GM12873 (cell line): ENCODE measurements around the gene MYZAP.

ENCODE experiments used
- TF ChIP-seq, protein P1 (sequence below): IDR thresholded peaks from 2 replicates; pipeline ENCODE4 v1.5.1; 2012; ENCODE audit warnings: low read depth, mild to moderate bottlenecking, moderate library complexity, low read length, control low read depth; ENCODE audit not compliant: insufficient read depth; ENCODE audit errors: missing control alignments

Gene MYZAP

DNA sequence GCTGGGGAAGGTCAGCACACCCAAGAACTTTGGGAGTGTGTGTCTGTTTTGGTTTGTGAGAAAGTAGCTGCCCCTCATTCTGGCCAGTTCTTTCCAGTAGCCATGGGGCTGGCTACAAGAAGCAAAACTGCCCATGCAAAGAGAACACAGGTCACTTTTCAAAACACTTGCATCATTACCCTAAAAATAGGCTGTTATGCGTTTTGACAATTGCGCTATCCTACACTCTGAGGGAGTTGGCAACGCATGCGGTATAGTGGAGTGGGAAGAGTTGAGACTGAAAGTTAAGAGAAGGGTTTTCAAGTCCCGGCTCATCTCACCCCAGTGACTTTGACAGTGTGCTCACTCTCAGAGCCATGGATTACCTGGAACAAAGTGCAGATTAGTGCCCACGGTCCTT is 41.8 kb upstream of the MYZAP start:
- TF ChIP-seq, protein P1, sequence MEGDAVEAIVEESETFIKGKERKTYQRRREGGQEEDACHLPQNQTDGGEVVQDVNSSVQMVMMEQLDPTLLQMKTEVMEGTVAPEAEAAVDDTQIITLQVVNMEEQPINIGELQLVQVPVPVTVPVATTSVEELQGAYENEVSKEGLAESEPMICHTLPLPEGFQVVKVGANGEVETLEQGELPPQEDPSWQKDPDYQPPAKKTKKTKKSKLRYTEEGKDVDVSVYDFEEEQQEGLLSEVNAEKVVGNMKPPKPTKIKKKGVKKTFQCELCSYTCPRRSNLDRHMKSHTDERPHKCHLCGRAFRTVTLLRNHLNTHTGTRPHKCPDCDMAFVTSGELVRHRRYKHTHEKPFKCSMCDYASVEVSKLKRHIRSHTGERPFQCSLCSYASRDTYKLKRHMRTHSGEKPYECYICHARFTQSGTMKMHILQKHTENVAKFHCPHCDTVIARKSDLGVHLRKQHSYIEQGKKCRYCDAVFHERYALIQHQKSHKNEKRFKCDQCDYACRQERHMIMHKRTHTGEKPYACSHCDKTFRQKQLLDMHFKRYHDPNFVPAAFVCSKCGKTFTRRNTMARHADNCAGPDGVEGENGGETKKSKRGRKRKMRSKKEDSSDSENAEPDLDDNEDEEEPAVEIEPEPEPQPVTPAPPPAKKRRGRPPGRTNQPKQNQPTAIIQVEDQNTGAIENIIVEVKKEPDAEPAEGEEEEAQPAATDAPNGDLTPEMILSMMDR: no peak

- TF ChIP-seq, protein P1: no peak
Measured at GRCh38 chr15:57550640-57551039, 41.1 kb upstream of the MYZAP start.

DNA sequence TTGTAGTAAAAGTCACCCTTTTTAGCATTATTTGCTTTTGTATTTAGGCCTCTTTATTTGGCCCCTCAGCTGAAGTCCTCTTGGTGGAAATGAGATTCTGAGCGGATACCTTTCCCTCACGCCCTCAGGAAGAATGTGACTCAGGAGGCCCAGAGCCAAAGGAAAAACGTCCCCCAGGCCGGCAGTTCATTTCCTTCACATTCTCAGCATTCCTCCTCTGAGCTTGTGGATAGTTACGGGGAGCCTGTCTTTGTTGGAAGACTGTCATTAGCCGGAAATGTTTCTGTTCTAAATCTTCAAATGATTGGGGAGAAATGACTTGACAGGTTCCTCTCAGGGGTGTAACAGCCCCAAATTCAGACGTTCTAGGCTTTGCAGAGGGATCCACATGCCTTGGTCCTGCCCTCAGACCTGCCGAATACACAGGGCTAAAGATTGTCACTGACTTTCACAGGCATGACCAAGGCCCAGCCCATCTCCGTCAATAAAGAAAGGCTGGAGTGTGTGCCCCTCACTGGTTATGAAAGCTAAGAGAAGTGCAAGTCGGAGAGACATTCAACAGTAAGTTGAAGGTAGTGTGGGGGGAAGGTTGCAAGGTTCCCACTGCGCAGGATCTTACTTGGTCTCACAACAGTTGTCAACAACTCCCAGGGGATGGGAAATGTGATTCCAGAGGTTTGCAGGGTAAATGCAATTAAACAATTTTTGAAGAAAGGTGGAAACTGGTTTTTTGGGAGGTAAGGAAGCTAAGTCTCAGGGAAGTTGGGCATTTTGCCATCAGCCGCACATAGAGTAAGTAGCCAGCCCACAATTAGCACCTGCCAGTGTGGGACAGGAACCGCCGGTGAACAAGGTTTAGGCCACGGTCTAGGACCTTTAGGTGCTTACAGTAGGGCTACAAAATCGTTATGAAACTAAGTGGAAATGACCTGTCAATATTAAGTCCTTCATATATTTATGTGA is 39.7 kb upstream of the MYZAP start:
- TF ChIP-seq, protein P1: no peak

DNA sequence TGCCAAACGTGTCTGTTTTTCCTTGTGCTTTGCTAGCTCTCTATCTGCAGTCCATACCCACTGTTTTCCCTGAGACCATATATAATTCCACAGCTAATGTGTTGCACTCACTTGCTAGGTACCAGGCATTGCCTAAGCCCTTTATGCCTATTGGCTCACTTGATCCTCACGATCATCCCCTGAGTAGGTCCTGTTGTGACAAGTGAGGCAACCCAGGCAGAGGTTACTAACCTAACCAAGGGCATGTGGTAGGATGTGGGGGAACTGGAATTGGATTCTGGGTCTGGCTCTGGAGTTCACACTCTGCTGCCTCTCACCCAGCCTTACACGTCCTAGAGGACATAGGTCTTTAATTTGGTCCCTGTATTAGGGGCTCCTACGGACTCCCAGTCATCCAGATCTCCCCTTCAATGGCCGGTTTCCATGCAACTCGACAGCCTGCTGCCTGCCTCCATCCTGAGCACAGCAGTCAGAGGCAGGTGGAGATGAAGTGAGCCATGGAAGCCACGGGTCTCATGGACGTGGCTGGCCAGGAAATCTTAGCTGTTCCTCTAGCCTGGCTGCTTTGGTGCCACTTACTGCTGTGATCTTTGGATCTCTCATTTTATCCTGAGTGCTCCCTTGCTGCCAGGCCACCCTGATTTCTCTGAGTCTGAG is 38.9 kb upstream of the MYZAP start:
- TF ChIP-seq, protein P1: no peak

- TF ChIP-seq, protein P1: no peak
Measured at GRCh38 chr15:57553526-57553925, 38.2 kb upstream of the MYZAP start.

DNA sequence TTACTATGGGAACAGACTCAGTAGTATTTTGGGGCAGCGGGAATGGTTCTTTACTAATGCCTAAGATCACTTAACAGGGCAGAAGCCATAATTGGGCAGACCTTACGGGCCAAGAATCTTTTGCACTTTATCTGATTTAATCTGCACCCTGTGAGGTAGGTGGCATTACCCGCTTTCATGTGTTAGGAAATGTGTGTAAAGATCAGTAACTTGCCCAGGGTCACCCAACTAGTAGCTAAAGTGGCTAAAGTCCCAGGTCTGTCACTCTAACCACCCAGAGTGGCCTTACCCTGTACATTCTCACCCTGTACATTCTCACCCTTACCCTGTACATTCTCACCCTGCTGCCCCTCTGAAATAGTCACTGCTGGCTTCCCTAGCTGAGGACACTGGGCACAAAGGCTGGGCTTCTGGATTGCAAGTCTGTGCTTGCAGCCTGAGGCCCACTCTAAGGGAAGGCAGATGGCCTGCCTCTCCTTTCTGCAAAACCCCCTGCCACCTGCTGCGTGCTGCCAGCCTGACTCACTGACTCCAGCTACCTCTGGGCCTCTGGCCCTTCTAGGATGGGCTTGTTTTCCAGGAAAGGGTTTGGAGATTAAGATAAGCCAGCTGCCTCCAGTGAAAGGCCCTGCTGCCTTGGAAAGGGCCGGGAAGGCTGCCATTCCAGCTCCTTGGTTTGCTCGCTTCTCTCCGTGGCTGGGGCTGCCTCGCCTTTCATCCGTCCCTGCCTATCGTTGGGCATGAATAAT is 37.5 kb upstream of the MYZAP start:
- TF ChIP-seq, protein P1: no peak

GRCh38 chr15:57554812-57555179 is 36.9 kb upstream of the MYZAP start:
- TF ChIP-seq, protein P1: no peak
